Endodermal cell (in vitro differentiated cells): ENCODE data around the gene DBP. TPM values are rescaled to one million over a fixed set of nuclear protein-coding genes. Genes with fewer than 3 reads are reported as not detected.
A peak's percentile ranks its signal among the peaks of the same experiment; 100 is the strongest.

ENCODE experiments used
- DNase-seq: peaks from one replicate; pipeline ENCODE4 v3.0.0-alpha.2; 2017
- H3K27ac ChIP-seq: 2 replicates; pipeline ENCODE4 v1.5.1; 2013; ENCODE audit warnings: mild to moderate bottlenecking, low read depth, low read length, moderate library complexity
- H3K27me3 ChIP-seq: 2 replicates; pipeline ENCODE4 v1.6.1; 2013; ENCODE audit warnings: mild to moderate bottlenecking, low read length, moderate library complexity; ENCODE audit not compliant: insufficient read depth, control insufficient read depth, poor library complexity, severe bottlenecking
- H3K36me3 ChIP-seq: 2 replicates; pipeline ENCODE4 v1.7.0; 2013; ENCODE audit warnings: mild to moderate bottlenecking, low read length, moderate library complexity; ENCODE audit not compliant: control insufficient read depth, insufficient read depth
- H3K4me1 ChIP-seq: one replicate; pipeline ENCODE4 v1.7.0; 2013; ENCODE audit warnings: low read length; ENCODE audit not compliant: control insufficient read depth, insufficient read depth
- H3K4me3 ChIP-seq: 2 replicates; pipeline ENCODE4 v1.5.1; 2013; ENCODE audit warnings: mild to moderate bottlenecking, low read length, moderate library complexity
- H3K9ac ChIP-seq: 2 replicates; pipeline ENCODE4 v1.6.1; 2013; ENCODE audit warnings: mild to moderate bottlenecking, low read length, moderate library complexity; ENCODE audit not compliant: poor library complexity, severe bottlenecking; ENCODE audit errors: extremely low read depth
- H3K9me3 ChIP-seq: 2 replicates; pipeline ENCODE4 v1.6.1; 2013; ENCODE audit warnings: mild to moderate bottlenecking, low read length, moderate library complexity; ENCODE audit not compliant: control insufficient read depth
- H3K27ac Mint-ChIP-seq: 2 replicates; pipeline ENCODE4 v1.8.0; 2020; ENCODE audit warnings: mixed read lengths
- H3K27me3 Mint-ChIP-seq: 2 replicates; pipeline ENCODE4 v1.8.0; 2021; ENCODE audit warnings: mild to moderate bottlenecking, mixed read lengths; ENCODE audit not compliant: insufficient read depth
- H3K36me3 Mint-ChIP-seq: 2 replicates; pipeline ENCODE4 v1.8.0; 2020; ENCODE audit warnings: low read depth, mixed read lengths
- H3K4me1 Mint-ChIP-seq: 2 replicates; pipeline ENCODE4 v1.8.0; 2020; ENCODE audit warnings: mixed read lengths
- H3K4me3 Mint-ChIP-seq: 2 replicates; pipeline ENCODE4 v1.8.0; 2020; ENCODE audit warnings: mild to moderate bottlenecking, moderate library complexity, mixed read lengths
- H3K9me3 Mint-ChIP-seq: 2 replicates; pipeline ENCODE4 v1.8.0; 2020; ENCODE audit warnings: mild to moderate bottlenecking, mixed read lengths
- CTCF ChIP-seq: fragments of 200-600 bp; sonication (generic); conservative IDR thresholded peaks from 2 replicates; pipeline ENCODE4 v1.5.0; 2021; ENCODE audit warnings: antibody characterized with exemption, mild to moderate bottlenecking
- WGBS, 2 experiments: methylation state at CpG; one replicate each; pipeline versions ENCODE4 v1.1.5 to v1.1.7; 2013; ENCODE audit warnings: missing lambda C conversion rate in 2 of 2, mixed read lengths in 1 of 2; ENCODE audit not compliant: insufficient coverage in 1 of 2, insufficient read length in 1 of 2; 5-methylcytosine and 5-hydroxymethylcytosine counted together
- total RNA-seq, 2 donors: library from RNA; stranded (reverse); fragmentation: NEBNext Ultra II Directional in 1 of 2; extraction: Animal tissue kit (Norgen Biotek cat#: 25700) in 1 of 2; gene quantifications; 2 replicates in 1 of 2; 3 replicates in 1 of 2; pipeline ENCODE4 v1.2.1, GENCODE V29; 2021

The DBP gene
- total RNA-seq, 2 donors from 2014 or later = 5.3 to 13.1 TPM

- peak; percentile 64 for DNase-seq
- WGBS, 2 experiments = 84 to 94% methylated on average over 12 to 13 of the region's 13 CpGs
- H3K9me3 Mint-ChIP-seq = no peaks in the 10 kb centered on the region
- H3K4me3 Mint-ChIP-seq = peak overlapping the region; percentile 99
- no peaks in the 10 kb centered on the region for H3K27me3 Mint-ChIP-seq
- Histone ChIP-seq H3K4me1 (peaks cover 27% of the 10 kb centered on the region), H3K36me3 (peaks cover 33% of the 10 kb centered on the region), H3K27ac (peak overlapping the region; percentile 57), H3K4me3 (no peak overlapping the region), H3K9me3 (no peaks in the 10 kb centered on the region), H3K9ac (peak overlapping the region; percentile 15), H3K27me3 (no peaks in the 10 kb centered on the region)
- H3K27ac Mint-ChIP-seq = peak overlapping the region; percentile 97
- H3K36me3 Mint-ChIP-seq = peaks cover 34% of the 10 kb centered on the region
- H3K4me1 Mint-ChIP-seq = peaks cover 28% of the 10 kb centered on the region
- no peak for TF ChIP-seq CTCF
Measured at GRCh38 chr19:48613852-48614435, 23.2 kb downstream of the DBP start.

- Mint-ChIP-seq H3K4me1 (peaks cover 29% of the 10 kb centered on the region), H3K4me3 (no peak overlapping the region), H3K9me3 (no peaks in the 10 kb centered on the region), H3K27ac (peak overlapping the region; percentile 97), H3K27me3 (no peaks in the 10 kb centered on the region), H3K36me3 (peaks cover 31% of the 10 kb centered on the region)
- no peak for TF ChIP-seq CTCF
- 85 to 95% methylated on average over 16 to 39 of the region's 39 CpGs for WGBS, 2 experiments
- H3K4me3 ChIP-seq = no peak overlapping the region
- H3K9me3 ChIP-seq = no peaks in the 10 kb centered on the region
- H3K27ac ChIP-seq = no peak overlapping the region
- no peaks in the 10 kb centered on the region for H3K27me3 ChIP-seq
- DNase-seq = no peak
- H3K4me1 ChIP-seq = peaks cover 27% of the 10 kb centered on the region
- no peak overlapping the region for H3K9ac ChIP-seq
- H3K36me3 ChIP-seq = peaks cover 33% of the 10 kb centered on the region
Measured at GRCh38 chr19:48613024-48613851, 23.9 kb downstream of the DBP start.

GRCh38 chr19:48611872-48612271 lies 25.3 kb downstream of the DBP start:
- H3K4me1 Mint-ChIP-seq = peaks cover 27% of the 10 kb centered on the region
- TF ChIP-seq CTCF = no peak
- Histone ChIP-seq H3K27ac (no peak overlapping the region), H3K27me3 (no peaks in the 10 kb centered on the region), H3K36me3 (peaks cover 20% of the 10 kb centered on the region), H3K9ac (no peak overlapping the region), H3K9me3 (no peaks in the 10 kb centered on the region), H3K4me3 (no peak overlapping the region), H3K4me1 (peaks cover 20% of the 10 kb centered on the region)
- peaks cover 19% of the 10 kb centered on the region for H3K36me3 Mint-ChIP-seq
- no peak overlapping the region for H3K4me3 Mint-ChIP-seq
- H3K9me3 Mint-ChIP-seq = no peaks in the 10 kb centered on the region
- DNase-seq = no peak
- no peaks in the 10 kb centered on the region for H3K27me3 Mint-ChIP-seq
- no peak overlapping the region for H3K27ac Mint-ChIP-seq
- WGBS, 2 experiments = 93 to 96% methylated on average over 9 to 14 of the region's 14 CpGs
